Measurements from ENCODE around the gene FUBP1. TPM values are rescaled to one million over a fixed set of nuclear protein-coding genes. Genes with fewer than 3 reads are reported as not detected.

Gene FUBP1
- total RNA-seq: 67.5 and 97.4 TPM in 2 replicates

DNA sequence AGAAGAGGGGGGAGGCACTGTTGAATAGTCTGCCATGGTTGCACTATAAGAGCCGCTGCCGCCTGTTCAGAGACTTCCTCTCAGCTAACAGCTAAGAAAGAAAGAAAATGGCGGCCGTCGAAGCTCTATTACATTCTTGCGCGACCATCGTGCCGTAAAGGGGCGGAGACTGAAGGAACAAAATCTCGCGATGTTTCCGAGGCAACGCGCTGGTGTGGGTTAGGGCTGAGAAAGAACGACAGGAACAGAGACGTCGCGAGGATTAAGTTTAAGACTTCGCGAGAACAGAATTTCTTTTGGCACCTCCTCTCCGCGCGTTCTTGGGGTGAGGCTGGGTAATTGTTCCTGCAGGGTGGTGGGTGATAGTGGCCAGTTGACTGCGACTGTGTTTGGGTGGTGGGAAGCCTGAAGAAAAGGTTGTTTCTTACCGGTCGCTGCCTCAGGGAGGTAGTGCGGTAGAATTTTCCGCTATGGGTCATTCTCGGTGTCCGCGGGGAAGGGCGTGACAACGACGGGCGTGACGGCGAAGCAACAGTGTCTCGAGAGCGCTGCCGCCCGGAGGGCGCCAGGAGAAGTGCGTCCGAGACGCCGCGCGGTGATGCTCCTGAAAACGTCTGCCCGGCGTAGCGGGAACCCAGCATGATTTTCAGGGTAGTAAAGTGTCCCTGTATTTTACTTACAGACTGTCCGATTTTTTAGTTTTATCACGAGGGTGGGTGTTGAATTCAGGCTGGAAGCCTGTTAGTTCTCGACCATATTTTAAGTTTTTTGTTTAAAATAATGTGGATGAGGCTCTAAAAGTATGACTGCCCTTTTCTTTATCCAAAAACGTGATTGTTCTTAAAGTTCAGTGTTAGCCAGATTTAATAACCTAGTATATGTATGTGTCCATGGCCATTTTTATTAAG lies at the start of gene FUBP1:
TSS of gene FUBP1 (minus strand) at position 104 of the 908 bp plus-strand sequence. CDS start at position 36, 68 bp downstream.

GRCh38 chr1:78004719-78005447 lies 26.0 kb upstream of the FUBP1 start, which contains the start of gene DNAJB4:
Gene DNAJB4 (plus strand): TSS chr1:78004939. CDS start chr1:78005111, 172 bp downstream.

Other genes starting within 250 kb of the FUBP1 start
- 26.6 and 27.0 TPM in 2 replicates for gene USP33, start 219.2 kb downstream of the FUBP1 start, total RNA-seq
- gene MIGA1, start 199.4 kb downstream of the FUBP1 start, total RNA-seq: 6.2 and 8.7 TPM in 2 replicates
- gene NEXN, start 90.4 kb downstream of the FUBP1 start, total RNA-seq: 0.94 and 1.3 TPM in 2 replicates
- gene DNAJB4, start 25.9 kb upstream of the FUBP1 start, total RNA-seq: 8.0 and 11.8 TPM in 2 replicates
- gene GIPC2, start 66.9 kb upstream of the FUBP1 start, total RNA-seq: 1.9 and 3.0 TPM in 2 replicates